SH-SY5Y (cell line): ENCODE results near the gene GALNT1.

Experiments used
- GATA2 ChIP-seq: IDR thresholded peaks from 2 replicates; pipeline ENCODE4 v1.6.1; 2011; ENCODE audit warnings: mild to moderate bottlenecking, low read depth, low read length
- GATA3 ChIP-seq: IDR thresholded peaks from 2 replicates; pipeline ENCODE4 v1.6.1; 2011; ENCODE audit warnings: low read depth, mild to moderate bottlenecking, low read length, moderate library complexity

The GALNT1 gene

DNA sequence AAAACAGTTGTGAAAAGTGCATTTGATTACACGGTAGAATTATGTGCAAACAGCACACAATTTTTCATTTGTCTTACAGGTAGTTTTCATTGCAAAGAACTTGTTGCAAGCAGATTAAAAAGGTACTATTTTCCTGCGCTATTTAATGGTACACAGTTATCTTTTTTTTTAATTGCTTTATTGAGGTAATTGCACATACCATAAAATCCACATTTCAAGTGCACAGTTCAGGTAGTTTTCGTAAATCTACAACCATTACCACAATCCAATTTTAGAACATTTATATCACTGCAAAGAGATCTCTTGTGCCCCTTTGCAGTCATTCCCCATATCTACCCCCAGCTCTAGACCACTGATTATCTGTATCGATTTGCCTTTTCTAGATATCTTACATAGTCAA lies 2.6 kb upstream of the GALNT1 start:
- TF ChIP-seq GATA2 (no peak), GATA3 (no peak)

DNA sequence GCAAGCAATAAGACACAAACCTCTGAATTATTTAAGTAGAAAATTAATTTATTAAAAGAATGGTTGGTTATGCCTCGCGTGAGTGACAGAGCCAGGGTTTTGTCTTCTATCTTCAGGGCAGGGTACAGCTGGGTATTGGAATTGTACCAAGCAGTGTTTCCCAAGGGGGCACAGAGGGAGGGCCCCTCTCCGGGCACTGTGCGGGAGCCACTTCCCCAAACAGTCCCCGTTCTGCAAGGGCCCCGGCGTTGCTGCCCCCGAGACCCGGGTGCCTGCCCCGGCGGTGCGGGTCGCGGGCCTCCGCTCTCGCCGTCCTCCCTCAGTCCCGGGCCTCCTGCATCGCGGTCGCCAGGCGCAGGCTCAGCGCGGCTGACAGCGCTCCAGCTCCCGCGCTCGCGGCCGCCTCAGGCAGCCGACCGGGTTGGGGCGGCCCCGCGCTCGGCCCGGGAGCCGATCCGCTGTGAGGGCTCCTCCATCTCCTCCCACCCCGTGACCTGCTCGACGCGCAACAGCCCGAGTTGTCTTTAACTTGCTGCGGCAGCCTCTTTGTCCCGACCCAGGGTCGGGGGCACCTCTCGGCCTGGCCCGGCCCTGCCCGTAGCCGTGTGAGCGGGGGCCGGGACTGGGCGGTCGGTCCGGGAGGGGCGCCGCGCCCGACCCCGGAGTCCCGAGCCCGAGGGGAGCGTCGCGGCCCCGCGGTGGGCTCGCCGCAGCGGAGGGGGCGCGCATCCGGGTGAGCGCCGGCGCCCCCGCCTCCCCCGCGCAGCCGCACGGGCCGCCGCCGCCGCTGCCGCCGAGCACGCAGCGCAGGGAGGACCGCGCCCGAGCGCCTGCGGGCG lies 620 bp upstream of the GALNT1 start:
- no peak for TF ChIP-seq GATA2
- no peak for TF ChIP-seq GATA3

DNA sequence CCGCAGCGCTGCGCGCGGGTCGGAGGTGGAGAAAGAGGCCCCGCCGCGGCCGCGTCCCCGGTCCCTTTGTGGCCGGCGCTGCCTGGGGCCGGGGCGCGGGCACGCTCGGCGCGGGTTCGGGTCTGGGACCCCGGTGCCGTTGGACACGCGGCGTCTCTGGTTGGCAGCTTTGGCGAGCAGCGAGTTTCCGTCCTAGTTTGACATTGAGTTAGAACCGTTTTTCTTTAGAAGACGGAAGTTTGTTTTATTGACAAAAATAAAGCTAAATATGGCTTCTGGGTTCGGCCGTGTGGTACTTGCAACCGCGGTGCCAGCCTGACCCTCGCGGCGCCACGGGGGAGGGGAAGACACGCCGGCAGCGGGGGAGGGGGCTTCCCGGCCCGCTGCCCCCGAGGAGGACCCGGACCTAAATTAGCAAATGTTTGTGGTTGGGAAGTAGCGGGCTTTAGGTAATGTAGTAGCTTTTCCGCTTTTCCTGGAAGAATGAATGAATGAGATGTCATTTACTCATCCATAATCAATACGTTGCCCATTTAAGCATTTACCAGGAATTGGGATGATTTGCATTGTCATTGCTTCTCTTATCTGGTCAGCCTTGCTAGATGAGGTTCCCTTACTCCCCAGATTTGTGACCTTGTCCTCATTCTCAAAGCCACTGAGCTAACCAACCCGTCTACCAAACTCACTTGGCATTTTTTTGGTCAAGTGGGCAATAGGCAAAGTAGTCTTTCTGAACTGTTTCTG lies 530 bp downstream of the GALNT1 start:
- TF ChIP-seq GATA3 (no peak), GATA2 (no peak)

DNA sequence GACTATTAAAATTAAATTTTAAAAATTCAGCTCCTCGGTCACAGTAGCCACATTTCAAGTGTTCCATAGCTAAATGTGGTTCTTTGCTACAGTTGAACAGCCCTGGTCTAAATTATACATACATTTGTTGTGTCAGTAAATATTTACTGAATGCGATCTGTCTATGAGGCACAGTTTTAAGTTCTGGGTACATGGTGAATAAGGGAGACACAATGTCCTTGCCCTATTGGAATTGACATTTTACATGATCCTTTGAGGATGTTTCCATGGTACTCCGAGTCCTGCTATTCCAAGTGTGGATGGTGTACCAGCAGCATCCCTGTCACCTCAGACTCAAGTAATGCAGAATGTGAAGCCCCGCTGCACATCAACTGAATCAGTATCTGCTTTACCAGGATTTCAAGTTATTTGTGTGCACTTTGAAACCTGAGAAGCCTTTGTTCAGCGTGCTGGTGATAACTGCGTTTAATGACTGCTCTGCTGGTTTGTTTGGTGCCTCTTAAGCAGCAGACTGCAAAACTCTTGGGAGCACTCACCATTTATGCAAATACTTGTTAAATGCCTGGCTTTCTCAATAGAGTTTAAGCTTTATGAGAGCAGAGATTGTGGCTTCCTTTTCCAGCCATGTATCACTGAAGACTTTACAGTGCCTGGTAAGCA lies 1.5 kb downstream of the GALNT1 start:
- TF ChIP-seq GATA2: no peak
- no peak for TF ChIP-seq GATA3

DNA sequence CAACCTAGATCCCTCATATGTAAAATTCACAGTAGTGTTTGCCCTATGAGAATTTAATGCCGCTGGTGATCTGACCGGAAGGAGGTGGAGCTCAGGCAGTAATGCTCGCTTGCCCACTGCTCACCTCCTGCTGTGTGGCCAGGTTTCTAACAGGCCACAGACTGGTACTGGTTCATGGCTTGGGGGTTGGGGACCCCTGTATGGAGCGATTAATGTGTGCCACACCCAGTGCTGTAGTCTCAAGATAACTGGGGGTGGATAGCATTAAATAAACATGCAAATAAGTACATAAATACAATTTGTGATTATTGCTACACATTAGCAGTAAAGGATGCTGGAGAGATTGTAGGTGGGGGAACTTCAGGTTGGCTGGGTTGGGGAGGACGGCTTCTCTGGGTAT lies 3.2 kb downstream of the GALNT1 start:
- TF ChIP-seq GATA3: no peak
- no peak for TF ChIP-seq GATA2

DNA sequence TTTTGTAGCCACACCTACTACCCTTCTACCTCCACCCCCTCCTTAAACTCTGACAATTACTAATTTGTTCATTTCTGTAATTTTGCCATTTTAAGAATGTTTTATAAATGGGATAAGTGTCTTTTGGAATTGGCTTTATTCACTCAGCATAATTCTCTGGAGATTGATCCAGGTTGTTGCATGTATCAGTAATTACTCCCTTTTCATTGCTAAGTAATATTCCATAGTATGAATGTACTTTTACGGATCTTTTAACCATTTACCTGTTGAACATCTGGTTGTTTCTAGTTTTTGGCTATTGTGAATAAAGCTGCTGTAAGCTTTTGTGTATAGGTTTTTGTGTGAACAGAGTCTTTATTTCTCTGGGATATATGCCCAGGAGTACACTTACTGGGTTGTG lies 4.1 kb downstream of the GALNT1 start:
- TF ChIP-seq GATA3: no peak
- TF ChIP-seq GATA2: no peak

DNA sequence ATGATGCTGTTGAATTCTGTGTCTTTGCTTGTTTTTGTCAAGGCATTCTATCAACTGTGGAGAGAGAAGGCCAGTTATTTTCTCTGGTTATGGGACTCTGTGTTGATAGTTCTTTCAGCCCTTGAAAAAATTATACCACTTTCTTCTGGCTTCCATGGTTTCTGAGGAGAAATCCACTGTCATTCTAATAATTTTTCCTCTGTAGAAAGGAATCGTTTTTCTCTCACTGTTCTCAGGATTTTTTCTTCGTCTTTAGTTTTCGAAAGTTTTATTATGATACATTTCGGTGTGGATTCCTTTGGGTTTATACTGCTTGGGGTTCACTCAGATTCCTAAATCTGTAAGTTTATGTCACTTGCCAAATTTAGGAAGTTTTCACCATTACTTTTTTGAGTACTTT lies 6.6 kb downstream of the GALNT1 start:
- TF ChIP-seq GATA2: no peak
- TF ChIP-seq GATA3: no peak

DNA sequence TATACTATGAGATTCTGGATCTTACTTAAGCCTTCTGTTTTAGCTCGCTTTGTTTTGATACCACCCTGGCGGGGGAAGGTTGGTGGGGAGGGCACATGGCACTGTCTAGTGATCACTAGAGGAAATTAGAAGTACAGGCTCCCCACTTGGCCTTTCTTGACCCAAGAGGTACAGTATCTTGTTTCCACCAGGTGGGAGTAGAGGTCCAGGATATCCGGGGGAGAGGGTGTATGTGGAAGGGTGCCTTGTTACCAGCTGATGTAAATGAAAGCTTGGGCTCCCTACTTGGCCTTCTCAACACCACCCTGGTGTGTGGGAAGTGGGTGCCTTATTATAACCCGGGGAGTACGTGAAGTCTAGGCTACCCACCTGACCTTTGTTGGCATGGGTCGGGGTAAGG lies 7.5 kb downstream of the GALNT1 start:
- no peak for TF ChIP-seq GATA2
- TF ChIP-seq GATA3: no peak

DNA sequence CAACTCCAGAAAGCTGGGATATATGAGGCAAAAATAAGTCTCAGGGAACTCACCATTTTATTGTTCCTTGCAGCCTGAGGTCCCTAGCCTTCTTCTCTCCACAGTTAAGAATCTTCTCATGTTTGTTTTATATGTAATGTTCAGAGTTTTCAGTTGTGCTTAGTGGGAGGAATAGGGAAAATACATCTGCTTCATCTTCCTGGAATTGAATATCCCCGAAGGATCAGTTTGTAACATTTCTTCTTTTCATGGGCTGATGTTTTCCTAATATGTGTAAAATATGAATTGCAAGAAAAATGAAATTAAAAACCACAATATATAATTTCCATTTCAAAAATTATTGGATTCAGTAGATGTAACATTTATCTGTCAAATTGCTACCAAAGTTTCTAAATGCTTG lies 8.0 kb downstream of the GALNT1 start:
- TF ChIP-seq GATA2 (no peak), GATA3 (no peak)

DNA sequence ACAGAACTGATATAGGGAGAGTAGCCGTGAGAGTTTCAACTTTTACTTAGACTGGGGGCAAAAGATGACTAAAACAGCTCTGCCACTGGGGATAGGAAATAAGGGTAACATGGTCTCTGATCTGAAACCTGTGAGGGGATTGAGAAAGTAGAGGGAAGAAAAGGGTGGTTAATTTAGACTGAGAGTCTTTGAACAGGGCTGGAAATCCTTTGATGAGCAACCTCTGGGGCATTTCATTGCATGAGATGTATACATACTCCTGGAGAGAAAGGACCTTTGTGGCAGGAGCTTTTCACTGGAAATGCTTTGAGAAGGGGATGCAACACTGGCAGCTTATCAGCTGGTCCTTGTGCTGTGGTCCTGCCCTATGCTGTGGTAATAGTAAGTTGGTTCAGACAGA lies 9.4 kb downstream of the GALNT1 start:
- TF ChIP-seq GATA2 (no peak), GATA3 (no peak)

DNA sequence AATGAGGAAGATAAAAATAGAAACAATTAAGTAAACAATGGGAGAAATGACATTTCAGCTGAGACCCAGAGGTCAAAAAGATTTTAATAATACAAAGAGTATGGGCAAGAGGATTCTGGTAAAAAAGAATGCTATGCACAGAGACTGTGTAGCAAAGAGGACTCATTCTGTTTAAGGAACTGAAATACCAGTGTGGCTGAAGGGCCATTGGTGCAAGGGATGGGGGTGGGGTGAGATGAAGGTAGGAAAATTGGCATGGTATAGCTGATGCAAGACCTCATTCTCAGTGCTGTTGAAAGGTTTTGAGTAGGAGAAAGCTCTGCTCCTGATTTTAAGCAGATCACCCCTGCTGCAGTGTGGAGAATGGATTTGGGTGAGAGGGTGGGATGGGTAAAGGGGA lies 10.8 kb downstream of the GALNT1 start:
- TF ChIP-seq GATA3 (no peak), GATA2 (no peak)

DNA sequence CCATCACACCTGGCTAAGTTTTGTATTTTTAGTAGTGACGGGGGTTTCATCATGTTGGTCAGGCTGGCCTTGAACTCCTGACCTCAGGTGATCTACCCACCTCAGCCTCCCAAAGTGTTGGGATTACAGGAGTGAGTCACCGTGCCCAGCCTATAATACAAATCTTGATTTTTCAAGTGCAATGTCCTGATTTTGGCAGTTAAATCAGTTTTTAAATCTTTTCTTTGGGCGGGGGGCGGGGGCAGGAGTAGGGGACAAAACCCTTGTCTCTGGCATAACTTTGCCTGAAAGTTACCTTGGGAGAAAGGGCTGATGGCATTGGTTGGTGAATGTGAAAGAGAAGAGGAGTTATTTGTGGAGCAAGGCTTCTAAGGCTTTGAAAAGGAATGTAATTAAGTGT lies 12.3 kb downstream of the GALNT1 start:
- TF ChIP-seq GATA2 (no peak), GATA3 (no peak)

DNA sequence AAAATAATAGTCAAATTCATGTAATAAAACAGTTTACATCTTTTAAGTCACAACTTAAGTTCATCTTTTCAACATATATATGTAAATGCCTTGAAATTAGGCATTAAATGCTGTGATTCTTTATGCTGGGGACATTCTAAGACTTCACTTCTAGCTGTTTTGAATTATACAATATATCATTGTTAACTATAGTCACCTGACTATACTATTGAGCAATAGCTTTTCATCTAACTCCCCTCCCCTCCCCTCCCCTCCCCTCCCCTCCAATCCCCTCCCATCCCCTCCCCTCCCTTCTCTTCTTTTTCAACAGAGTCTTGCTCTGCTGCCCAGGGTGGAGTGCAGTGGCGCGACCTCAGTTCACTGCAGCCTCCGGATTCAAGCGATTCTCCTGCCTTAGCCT lies 16.2 kb downstream of the GALNT1 start:
- TF ChIP-seq GATA2: no peak
- TF ChIP-seq GATA3: no peak

DNA sequence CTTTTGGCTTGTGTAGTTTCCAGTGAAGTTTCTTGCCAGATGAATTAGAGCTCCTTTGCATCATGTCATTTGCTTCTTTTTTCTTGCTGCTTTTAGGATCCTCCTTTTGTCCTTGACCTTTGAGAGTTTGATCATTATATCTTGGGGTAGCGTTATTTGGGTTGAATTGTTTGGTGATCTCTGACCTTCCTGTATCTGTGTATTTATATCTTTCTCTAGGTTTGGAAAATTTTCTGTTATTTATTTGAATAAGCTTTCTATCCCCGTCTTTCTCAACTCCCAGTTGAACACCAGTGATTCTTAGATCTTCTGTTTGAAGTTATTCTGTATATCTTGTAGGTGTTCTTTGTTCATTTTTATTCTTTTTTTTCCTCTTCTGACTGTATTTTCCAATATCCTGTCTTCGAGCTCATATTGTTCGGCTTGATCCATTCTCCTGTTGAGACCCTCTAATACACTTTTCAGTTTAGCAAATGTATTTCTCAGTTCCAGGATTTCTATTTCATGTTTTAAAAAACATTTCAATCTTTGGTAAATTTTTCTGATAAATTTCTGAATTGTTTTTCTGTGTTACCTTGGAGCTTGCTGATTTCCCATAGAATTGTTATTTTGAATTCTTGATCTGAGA lies 20.8 kb downstream of the GALNT1 start:
- TF ChIP-seq GATA2 (no peak), GATA3 (no peak)
